ENCODE data around the gene KRI1. TPM values are rescaled to one million over a fixed set of nuclear protein-coding genes. Genes with fewer than 3 reads are reported as not detected.

Gene KRI1
- total RNA-seq (2022; extraction: Qiagen RNA extraction; ENCODE audit: low read depth), result 15.8 to 20.5 TPM (median 18.0 TPM) in 5 replicates

GRCh38 chr19:10565567-10566407 lies at the start of gene KRI1:
Gene KRI1, minus strand, starts transcription at chr19:10566010. Its CDS starts 11 bp downstream, at chr19:10565999.

GRCh38 chr19:10587022-10587838 lies 21.4 kb upstream of the KRI1 start, which contains the start of gene AP1M2:
Gene AP1M2, minus strand, starts transcription at chr19:10587312. Its CDS starts 81 bp downstream, at chr19:10587231.

GRCh38 chr19:10568826-10569651 lies 3.2 kb upstream of the KRI1 start, which contains the start of gene CDKN2D:
Gene CDKN2D, minus strand, starts transcription at chr19:10568979. Its CDS starts 326 bp downstream, at chr19:10568653.

GRCh38 chr19:10543420-10544241 lies 22.2 kb downstream of the KRI1 start, which contains the start of gene ATG4D:
Gene ATG4D, plus strand, starts transcription at chr19:10543904. Its CDS starts 187 bp downstream, at chr19:10544091.

GRCh38 chr19:10517361-10517759 lies 48.5 kb downstream of the KRI1 start, which contains the start of gene S1PR5:
Gene S1PR5, minus strand, starts transcription at chr19:10517447. Its CDS starts 2,436 bp downstream, at chr19:10515011.

Other genes starting within 250 kb of the KRI1 start
- gene FDX2, start 250.0 kb downstream of the KRI1 start, total RNA-seq (2022; extraction: Qiagen RNA extraction; ENCODE audit: low read depth), result 13.9 to 37.4 TPM (median 32.8 TPM) in 5 replicates
- 15.4 to 30.9 TPM (median 29.1 TPM) in 5 replicates for gene RAVER1, start 232.5 kb downstream of the KRI1 start, total RNA-seq (2022; extraction: Qiagen RNA extraction; ENCODE audit: low read depth)
- 6.3 to 9.9 TPM (median 8.0 TPM) in 5 replicates for gene ICAM3, start 226.4 kb downstream of the KRI1 start, total RNA-seq (2022; extraction: Qiagen RNA extraction; ENCODE audit: low read depth)
- gene TYK2, start 185.4 kb downstream of the KRI1 start, total RNA-seq (2022; extraction: Qiagen RNA extraction; ENCODE audit: low read depth), result 25.9 to 50.4 TPM (median 45.7 TPM) in 5 replicates
- gene CDC37, start 162.5 kb downstream of the KRI1 start, total RNA-seq (2022; extraction: Qiagen RNA extraction; ENCODE audit: low read depth), result 152 to 223 TPM (median 191 TPM) in 5 replicates
- 2.9 to 5.3 TPM (median 4.7 TPM) in 5 replicates for gene PDE4A, start 145.5 kb downstream of the KRI1 start, total RNA-seq (2022; extraction: Qiagen RNA extraction; ENCODE audit: low read depth)
- gene KEAP1, start 62.7 kb downstream of the KRI1 start, total RNA-seq (2022; extraction: Qiagen RNA extraction; ENCODE audit: low read depth), result 46.2 to 74.0 TPM (median 59.3 TPM) in 5 replicates
- 1.3 to 2.7 TPM (median 2.2 TPM) in 5 replicates for gene S1PR5, start 48.6 kb downstream of the KRI1 start, total RNA-seq (2022; extraction: Qiagen RNA extraction; ENCODE audit: low read depth)
- 13.6 to 24.2 TPM (median 20.8 TPM) in 5 replicates for gene ATG4D, start 22.1 kb downstream of the KRI1 start, total RNA-seq (2022; extraction: Qiagen RNA extraction; ENCODE audit: low read depth)
- 3.9 to 8.0 TPM (median 5.8 TPM) in 5 replicates for gene CDKN2D, start 3.0 kb upstream of the KRI1 start, total RNA-seq (2022; extraction: Qiagen RNA extraction; ENCODE audit: low read depth)
- gene AP1M2, start 21.3 kb upstream of the KRI1 start, total RNA-seq (2022; extraction: Qiagen RNA extraction; ENCODE audit: low read depth), result 37.1 to 45.1 TPM (median 38.9 TPM) in 5 replicates
- gene SLC44A2, start 59.5 kb upstream of the KRI1 start, total RNA-seq (2022; extraction: Qiagen RNA extraction; ENCODE audit: low read depth), result 6.8 to 7.7 TPM (median 7.2 TPM) in 5 replicates
- gene ILF3, start 88.3 kb upstream of the KRI1 start, total RNA-seq (2022; extraction: Qiagen RNA extraction; ENCODE audit: low read depth), result 137 to 175 TPM (median 172 TPM) in 5 replicates
- gene QTRT1, start 135.4 kb upstream of the KRI1 start, total RNA-seq (2022; extraction: Qiagen RNA extraction; ENCODE audit: low read depth), result 22.5 to 37.4 TPM (median 33.9 TPM) in 5 replicates
- 38.9 to 61.4 TPM (median 57.9 TPM) in 5 replicates for gene DNM2, start 152.1 kb upstream of the KRI1 start, total RNA-seq (2022; extraction: Qiagen RNA extraction; ENCODE audit: low read depth)